Osteocyte (in vitro differentiated cells): ENCODE measurements around the gene ZMYND10. TPM values are rescaled to one million over a fixed set of nuclear protein-coding genes. Genes with fewer than 3 reads are reported as not detected.

ENCODE experiments used
- DNase-seq: peaks from one replicate; pipeline ENCODE4 v3.0.0; 2021; ENCODE audit warnings: mixed read lengths; ENCODE audit not compliant: unreplicated experiment; ENCODE audit errors: extremely low spot score
- H3K27ac Mint-ChIP-seq: one replicate; pipeline ENCODE4 v1.8.0; 2021; ENCODE audit warnings: mild to moderate bottlenecking, mixed read lengths; ENCODE audit not compliant: unreplicated experiment
- H3K27me3 Mint-ChIP-seq: one replicate; pipeline ENCODE4 v1.8.0; 2021; ENCODE audit warnings: mixed read lengths; ENCODE audit not compliant: unreplicated experiment
- H3K36me3 Mint-ChIP-seq: one replicate; pipeline ENCODE4 v1.8.0; 2021; ENCODE audit warnings: mixed read lengths; ENCODE audit not compliant: unreplicated experiment
- H3K4me1 Mint-ChIP-seq: one replicate; pipeline ENCODE4 v1.8.0; 2021; ENCODE audit warnings: mixed read lengths; ENCODE audit not compliant: unreplicated experiment
- H3K4me3 Mint-ChIP-seq: one replicate; pipeline ENCODE4 v1.8.0; 2021; ENCODE audit warnings: mild to moderate bottlenecking, moderate library complexity, mixed read lengths; ENCODE audit not compliant: unreplicated experiment
- H3K9me3 Mint-ChIP-seq: one replicate; pipeline ENCODE4 v1.8.0; 2021; ENCODE audit warnings: mixed read lengths; ENCODE audit not compliant: unreplicated experiment
- CTCF ChIP-seq: fragments of 200-600 bp; sonication (generic); IDR thresholded peaks from 2 replicates; pipeline ENCODE4 v1.5.0; 2021; ENCODE audit warnings: antibody characterized with exemption, mild to moderate bottlenecking, moderate library complexity
- total RNA-seq: library from RNA; stranded (reverse); gene quantifications from 2 replicates; pipeline ENCODE4 v1.2.1, GENCODE V29; 2021

Gene ZMYND10
- total RNA-seq, 1 donor from 2014 or later, result 1.6 TPM

GRCh38 chr3:50318615-50319014 lies 26.9 kb downstream of the ZMYND10 start:
- no peak for DNase-seq
- no peaks in the 10 kb centered on the region for H3K27me3 Mint-ChIP-seq
- H3K4me3 Mint-ChIP-seq, result no peak overlapping the region
- H3K27ac Mint-ChIP-seq, result no peak overlapping the region
- TF ChIP-seq CTCF, result no peak
- peaks cover 7% of the 10 kb centered on the region for H3K36me3 Mint-ChIP-seq
- no peaks in the 10 kb centered on the region for H3K9me3 Mint-ChIP-seq
- H3K4me1 Mint-ChIP-seq, result peaks cover 28% of the 10 kb centered on the region

GRCh38 chr3:50318163-50318562 lies 27.4 kb downstream of the ZMYND10 start:
- Mint-ChIP-seq H3K4me1 (peaks cover 28% of the 10 kb centered on the region), H3K27ac (no peak overlapping the region), H3K4me3 (no peak overlapping the region), H3K9me3 (no peaks in the 10 kb centered on the region), H3K27me3 (no peaks in the 10 kb centered on the region), H3K36me3 (peaks cover 7% of the 10 kb centered on the region)
- DNase-seq, result no peak
- TF ChIP-seq CTCF, result no peak

DNA sequence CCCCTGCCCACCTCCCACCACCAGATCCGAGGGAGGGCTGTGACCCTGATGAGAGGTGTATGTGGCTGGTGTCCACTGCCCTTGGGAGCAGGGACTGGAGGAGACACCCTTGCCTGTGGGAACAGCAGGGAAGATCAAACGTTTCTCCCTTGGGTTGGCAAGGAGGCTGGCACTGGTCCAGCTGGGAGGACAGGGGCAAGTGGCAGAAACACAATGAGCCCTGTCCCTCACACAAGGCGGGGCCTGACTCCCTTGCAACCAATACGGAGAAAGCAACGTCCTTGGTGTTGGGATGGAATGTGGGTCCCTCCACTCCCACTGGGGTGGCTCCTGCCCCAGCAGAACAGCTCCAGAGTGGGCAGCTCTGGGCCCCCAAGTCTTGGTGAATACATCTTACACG lies 28.2 kb downstream of the ZMYND10 start:
- Mint-ChIP-seq H3K36me3 (peaks cover 7% of the 10 kb centered on the region), H3K27ac (no peak overlapping the region), H3K4me3 (no peak overlapping the region), H3K4me1 (peaks cover 26% of the 10 kb centered on the region), H3K27me3 (no peaks in the 10 kb centered on the region), H3K9me3 (no peaks in the 10 kb centered on the region)
- DNase-seq, result no peak
- no peak for TF ChIP-seq CTCF

GRCh38 chr3:50316657-50317242 lies 28.8 kb downstream of the ZMYND10 start:
- no peak for TF ChIP-seq CTCF
- Mint-ChIP-seq H3K4me3 (no peak overlapping the region), H3K27me3 (no peaks in the 10 kb centered on the region), H3K36me3 (peaks cover 7% of the 10 kb centered on the region), H3K27ac (peak overlapping the region; percentile 34), H3K4me1 (peaks cover 23% of the 10 kb centered on the region), H3K9me3 (no peaks in the 10 kb centered on the region)
- no peak for DNase-seq

GRCh38 chr3:50314816-50315215 lies 30.7 kb downstream of the ZMYND10 start:
- Mint-ChIP-seq H3K4me3 (no peak overlapping the region), H3K9me3 (no peaks in the 10 kb centered on the region), H3K4me1 (peaks cover 15% of the 10 kb centered on the region), H3K27me3 (no peaks in the 10 kb centered on the region), H3K27ac (no peak overlapping the region), H3K36me3 (peaks cover 7% of the 10 kb centered on the region)
- no peak for TF ChIP-seq CTCF
- no peak for DNase-seq
